ENCODE measurements around the gene DNAJA3. TPM values are rescaled to one million over a fixed set of nuclear protein-coding genes. Genes with fewer than 3 reads are reported as not detected.

DNAJA3 gene
- total RNA-seq, 1 experiment from 2014 or later: 56.2 TPM

DNA sequence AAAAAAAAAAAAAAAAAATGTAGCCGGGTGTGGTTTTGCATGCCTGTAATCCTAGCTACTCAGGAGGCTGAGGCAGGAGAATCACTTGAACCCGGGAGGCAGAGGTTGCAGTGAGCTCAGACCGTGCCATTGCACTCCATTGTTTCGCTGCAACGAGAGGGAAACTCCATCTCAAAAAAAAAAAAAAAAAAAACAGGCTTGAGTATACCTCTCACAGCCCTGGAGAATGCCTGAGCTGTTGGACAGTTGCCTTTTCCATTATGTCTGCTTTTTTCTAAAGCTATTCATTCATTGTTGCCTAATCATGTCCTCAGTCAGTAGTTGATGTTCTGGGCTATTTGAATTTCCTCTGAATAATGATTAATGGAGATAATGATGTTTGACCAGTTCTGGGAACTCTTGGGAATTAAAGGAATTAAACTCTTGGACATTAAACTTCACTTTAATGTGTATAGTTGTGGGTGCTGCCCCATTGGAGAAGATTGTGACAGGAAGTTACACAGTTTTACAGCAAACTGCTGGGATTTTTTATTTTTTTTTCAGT, 62.4 kb downstream of the DNAJA3 start:
- H3K23ac ChIP-seq (ENCODE audit: insufficient read length, low read depth, low read length): no peak overlapping the region
- H4K5ac ChIP-seq (ENCODE audit: insufficient read length, low read depth, low read length): no peak overlapping the region
- H2BK12ac ChIP-seq (ENCODE audit: insufficient read length, low read depth, low read length): no peak overlapping the region
- H3K14ac ChIP-seq (ENCODE audit: insufficient read depth, low read length): no peak overlapping the region
- no peaks in the 10 kb centered on the region for H3K79me1 ChIP-seq (ENCODE audit: insufficient read depth, low read depth, low read length, poor library complexity, severe bottlenecking)
- H3K9ac ChIP-seq (ENCODE audit: extremely low read depth, insufficient read length, low read length): no peak overlapping the region
- no peak overlapping the region for H3K4ac ChIP-seq (ENCODE audit: low read depth, low read length)
- no peak overlapping the region for H3K56ac ChIP-seq (ENCODE audit: insufficient read length, low read depth, low read length)
- no peaks in the 10 kb centered on the region for H3K23me2 ChIP-seq (ENCODE audit: insufficient read length, low read depth, low read length, poor library complexity, severe bottlenecking)
- no peak overlapping the region for H2BK5ac ChIP-seq (ENCODE audit: insufficient read length, low read length)
- no peaks in the 10 kb centered on the region for H3K9me3 ChIP-seq (ENCODE audit: control insufficient read depth, low read depth, low read length)
- no peak overlapping the region for H4K91ac ChIP-seq (ENCODE audit: insufficient read length, low read depth, low read length)
- no peaks in the 10 kb centered on the region for H4K20me1 ChIP-seq (ENCODE audit: control insufficient read depth, insufficient read depth, insufficient read length)
- H3T11ph ChIP-seq (ENCODE audit: low read length): no peak overlapping the region
- no peak overlapping the region for H3K27ac ChIP-seq (ENCODE audit: insufficient read length, low read depth, low read length)
- no peak overlapping the region for H2BK15ac ChIP-seq (ENCODE audit: low read depth, low read length)
- no peak for DNase-seq
- TF ChIP-seq, protein P1, sequence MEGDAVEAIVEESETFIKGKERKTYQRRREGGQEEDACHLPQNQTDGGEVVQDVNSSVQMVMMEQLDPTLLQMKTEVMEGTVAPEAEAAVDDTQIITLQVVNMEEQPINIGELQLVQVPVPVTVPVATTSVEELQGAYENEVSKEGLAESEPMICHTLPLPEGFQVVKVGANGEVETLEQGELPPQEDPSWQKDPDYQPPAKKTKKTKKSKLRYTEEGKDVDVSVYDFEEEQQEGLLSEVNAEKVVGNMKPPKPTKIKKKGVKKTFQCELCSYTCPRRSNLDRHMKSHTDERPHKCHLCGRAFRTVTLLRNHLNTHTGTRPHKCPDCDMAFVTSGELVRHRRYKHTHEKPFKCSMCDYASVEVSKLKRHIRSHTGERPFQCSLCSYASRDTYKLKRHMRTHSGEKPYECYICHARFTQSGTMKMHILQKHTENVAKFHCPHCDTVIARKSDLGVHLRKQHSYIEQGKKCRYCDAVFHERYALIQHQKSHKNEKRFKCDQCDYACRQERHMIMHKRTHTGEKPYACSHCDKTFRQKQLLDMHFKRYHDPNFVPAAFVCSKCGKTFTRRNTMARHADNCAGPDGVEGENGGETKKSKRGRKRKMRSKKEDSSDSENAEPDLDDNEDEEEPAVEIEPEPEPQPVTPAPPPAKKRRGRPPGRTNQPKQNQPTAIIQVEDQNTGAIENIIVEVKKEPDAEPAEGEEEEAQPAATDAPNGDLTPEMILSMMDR (conservative IDR thresholded peaks at IDR 0.05): no peak
- peaks cover 0 to 22% (median 0%) of the 10 kb centered on the region in 3 experiments; a peak in 5 of 7 replicates for H3K36me3 Mint-ChIP-seq (ENCODE audit: insufficient read depth in 1 of 3, low read depth in 3 of 3)
- no peaks in the 10 kb centered on the region for H3K79me2 ChIP-seq (ENCODE audit: insufficient read depth, low read length)
- no peak overlapping the region for H3K18ac ChIP-seq (ENCODE audit: insufficient read length, low read depth, low read length)
- H2BK120ac ChIP-seq (ENCODE audit: low read depth, low read length, poor library complexity, severe bottlenecking): no peak overlapping the region
- peak overlapping the region in 1 of 3 experiments; percentile 10; a peak in 1 of 7 replicates for H3K27ac Mint-ChIP-seq
- H2AK5ac ChIP-seq (ENCODE audit: insufficient read length, low read length): no peak overlapping the region
- no peak overlapping the region for H4K8ac ChIP-seq (replicated peaks; ENCODE audit: insufficient read length, low read depth, low read length)
- H3K4me2 ChIP-seq (ENCODE audit: insufficient read depth, insufficient read length, low read length): no peak overlapping the region
- WGBS (ENCODE audit: extremely low coverage, insufficient read length, low lambda C conversion rate): no CpG with 5 or more reads among the region's 5 CpGs
- H2BK20ac ChIP-seq (ENCODE audit: low read depth, low read length, poor library complexity, severe bottlenecking): no peak overlapping the region
- no peaks in the 10 kb centered on the region for H3K9me3 Mint-ChIP-seq
- H3K4me1 Mint-ChIP-seq: peaks cover 0 to 3% of the 10 kb centered on the region in 2 experiments; a peak in 1 of 4 replicates
- H3K4me1 ChIP-seq (ENCODE audit: insufficient read depth, low read length): no peaks in the 10 kb centered on the region
- no peaks in the 10 kb centered on the region for H3K27me3 Mint-ChIP-seq (ENCODE audit: low read depth)
- no peak overlapping the region for H2AFZ ChIP-seq (ENCODE audit: low read length)
- no peaks in the 10 kb centered on the region for H3K27me3 ChIP-seq (ENCODE audit: insufficient read depth, low read length)
- H3K4me3 Mint-ChIP-seq: no peak overlapping the region

Measured in H9 (cell line).